ENCODE measurements around the gene ZNF613. TPM values are rescaled to one million over a fixed set of nuclear protein-coding genes. Genes with fewer than 3 reads are reported as not detected.
"Not testable (repeated sequence)": the region's sequence is repeated elsewhere in the genome, so short reads cannot be mapped to it uniquely, and the experiment has no call there.

ZNF613 gene
- total RNA-seq, 3 donors from 2014 or later, result 5.9 to 13.5 (median 7.9) TPM

GRCh38 chr19:51944798-51945552 is 17.7 kb downstream of the ZNF613 start:
- Histone ChIP-seq H3K9me3 (peaks cover 92 to 100% of the 10 kb centered on the region in 2 donors), H3K36me3 (peaks cover 46% of the 10 kb centered on the region), H3K27me3 (no peaks in the 10 kb centered on the region), H3K27ac (no peak overlapping the region), H3K4me3 (peak overlapping the region in 1 of 3 donors; percentile 13), H3K4me1 (no peaks in the 10 kb centered on the region)
- intact Hi-C loops (cut with DNase I; ENCODE audit: low total_unique reads), result no loop called here
- no peak for DNase-seq (ENCODE audit: low spot score in 2 of 2)
- TF ChIP-seq POLR2AphosphoS5 (IDR thresholded peaks at IDR 0.05) (no peak), CTCF (IDR thresholded peaks at IDR 0.05) (no peak), POLR2A (IDR thresholded peaks at IDR 0.05) (no peak)

- Histone ChIP-seq H3K4me1 (no peaks in the 10 kb centered on the region), H3K27me3 (no peaks in the 10 kb centered on the region), H3K27ac (no peak overlapping the region), H3K4me3 (no peak overlapping the region), H3K9me3 (peaks cover 90 to 100% of the 10 kb centered on the region in 2 donors), H3K36me3 (peaks cover 33% of the 10 kb centered on the region)
- TF ChIP-seq CTCF (IDR thresholded peaks at IDR 0.05) (no peak), POLR2AphosphoS5 (IDR thresholded peaks at IDR 0.05) (no peak), POLR2A (IDR thresholded peaks at IDR 0.05) (no peak)
- intact Hi-C loops (cut with DNase I; ENCODE audit: low total_unique reads), result no loop called here
- DNase-seq (ENCODE audit: low spot score in 2 of 2), result no peak
Measured at GRCh38 chr19:51946602-51947001, 19.3 kb downstream of the ZNF613 start.

- Histone ChIP-seq H3K36me3 (peaks cover 13% of the 10 kb centered on the region), H3K27me3 (no peaks in the 10 kb centered on the region), H3K27ac (no peak overlapping the region), H3K4me3 (no peak overlapping the region), H3K9me3 (peaks cover 80 to 89% of the 10 kb centered on the region in 2 donors), H3K4me1 (no peaks in the 10 kb centered on the region)
- no peak for DNase-seq (ENCODE audit: low spot score in 2 of 2)
- intact Hi-C loops (cut with DNase I; ENCODE audit: low total_unique reads), result no loop called here
- TF ChIP-seq POLR2A (IDR thresholded peaks at IDR 0.05) (no peak), CTCF (IDR thresholded peaks at IDR 0.05) (no peak), POLR2AphosphoS5 (IDR thresholded peaks at IDR 0.05) (no peak)
Measured at GRCh38 chr19:51948975-51949374, 21.7 kb downstream of the ZNF613 start.

- peaks cover 59 to 92% of the 10 kb centered on the region in 2 donors for H3K9me3 ChIP-seq
- DNase-seq (ENCODE audit: low spot score in 2 of 2); H3K4me1 ChIP-seq; H3K27ac ChIP-seq; H3K36me3 ChIP-seq; H3K27me3 ChIP-seq; intact Hi-C loops (cut with DNase I; ENCODE audit: low total_unique reads); H3K4me3 ChIP-seq: not testable (repeated sequence)
Measured at GRCh38 chr19:51957846-51958245, 30.6 kb downstream of the ZNF613 start.

GRCh38 chr19:51959791-51960190 is 32.5 kb downstream of the ZNF613 start:
- no peak for DNase-seq (ENCODE audit: low spot score in 2 of 2)
- H3K4me3 ChIP-seq, result no peak overlapping the region
- TF ChIP-seq CTCF (IDR thresholded peaks at IDR 0.05) (no peak), POLR2AphosphoS5 (IDR thresholded peaks at IDR 0.05) (no peak), POLR2A (IDR thresholded peaks at IDR 0.05) (no peak)
- H3K9me3 ChIP-seq, result peaks cover 75 to 98% of the 10 kb centered on the region in 2 donors
- no peaks in the 10 kb centered on the region for H3K4me1 ChIP-seq
- H3K27me3 ChIP-seq, result no peaks in the 10 kb centered on the region
- intact Hi-C loops (cut with DNase I; ENCODE audit: low total_unique reads), result no loop called here
- H3K36me3 ChIP-seq, result peaks cover 5% of the 10 kb centered on the region
- no peak overlapping the region for H3K27ac ChIP-seq

- DNase-seq (ENCODE audit: low spot score in 2 of 2); H3K27me3 ChIP-seq; H3K4me1 ChIP-seq; H3K4me3 ChIP-seq; intact Hi-C loops (cut with DNase I; ENCODE audit: low total_unique reads); H3K27ac ChIP-seq: not testable (repeated sequence)
- H3K9me3 ChIP-seq, result peaks cover 76 to 98% of the 10 kb centered on the region in 2 donors
- peaks cover 14% of the 10 kb centered on the region for H3K36me3 ChIP-seq
Measured at GRCh38 chr19:51960621-51961233, 33.5 kb downstream of the ZNF613 start.
